Measurements from ENCODE around the gene SLC22A17. TPM values are rescaled to one million over a fixed set of nuclear protein-coding genes. Genes with fewer than 3 reads are reported as not detected.

The SLC22A17 gene
- polyA plus RNA-seq, 1 donor (not counting 4 experiments of a cell fraction or from before 2014, with no cell fraction given): 0.76 TPM

DNA sequence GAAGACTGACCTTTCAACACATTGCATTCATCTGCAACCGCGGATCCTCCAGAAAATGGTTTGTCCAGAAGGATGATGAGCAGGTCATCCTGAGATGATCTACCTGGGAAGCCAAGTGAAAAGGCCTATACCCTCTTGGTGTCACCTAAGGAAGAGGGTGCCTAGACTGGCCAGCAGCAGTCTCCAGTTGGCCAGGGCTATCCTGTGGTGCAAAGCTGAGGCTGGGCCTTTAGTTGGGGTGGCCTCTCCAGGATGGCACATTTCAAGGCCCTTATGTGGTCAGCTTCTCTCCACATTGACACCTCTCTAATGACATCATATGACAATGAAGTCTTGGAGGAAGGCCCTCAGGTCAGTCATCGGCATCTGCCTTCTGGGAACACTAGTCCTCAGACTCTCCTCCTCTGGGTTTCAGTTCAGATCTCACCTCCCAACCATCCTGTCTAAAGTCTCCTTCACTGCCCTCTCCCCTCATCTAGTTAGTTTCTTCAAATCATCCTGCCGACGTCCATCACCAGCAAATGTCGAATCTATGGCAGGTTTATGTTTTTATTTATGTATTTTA lies 3.3 kb upstream of the SLC22A17 start:
- Histone ChIP-seq H4K20me1 (ENCODE audit: control insufficient read depth, extremely low read depth, insufficient read depth, low read length) (no peaks in the 10 kb centered on the region), H3K4me3 (ENCODE audit: control insufficient read depth in 2 of 3, extremely low read depth in 1 of 3, insufficient read depth in 2 of 3, low read depth in 1 of 3, low read length in 3 of 3) (no peak overlapping the region), H3K4me2 (ENCODE audit: control insufficient read depth, extremely low read depth, insufficient read depth, low read depth, low read length) (no peak overlapping the region), H3K79me2 (ENCODE audit: control insufficient read depth, insufficient read depth, low read length) (no peaks in the 10 kb centered on the region), H3K9me1 (ENCODE audit: control insufficient read depth, extremely low read depth, insufficient read depth, low read length) (no peaks in the 10 kb centered on the region), H3K27me3 (ENCODE audit: control insufficient read depth, extremely low read depth, insufficient read depth, low read length) (peaks cover 19% of the 10 kb centered on the region), H2AFZ (ENCODE audit: control insufficient read depth, low read length) (no peak overlapping the region), H3K9me3 (ENCODE audit: control insufficient read depth, low read depth, low read length) (no peaks in the 10 kb centered on the region), H3K27ac (ENCODE audit: control insufficient read depth, insufficient read depth, low read length) (no peak overlapping the region), H3K9ac (ENCODE audit: control insufficient read depth, extremely low read depth, insufficient read depth, low read length) (no peak overlapping the region), H3K4me1 (ENCODE audit: control insufficient read depth, extremely low read depth, insufficient read depth, low read length) (peaks cover 3% of the 10 kb centered on the region), H3K36me3 (ENCODE audit: control insufficient read depth in 2 of 2, extremely low read depth in 1 of 2, insufficient read depth in 2 of 2, low read length in 2 of 2) (peaks cover 0 to 2% of the 10 kb centered on the region in 2 experiments)
- no peak for TF ChIP-seq CTCF (optimal IDR thresholded peaks at IDR 0.05 in 1 of 3, IDR thresholded peaks at IDR 0.05 in 1 of 3, conservative IDR thresholded peaks at IDR 0.05 in 1 of 3; ENCODE audit: extremely low read depth in 1 of 3, insufficient read depth in 2 of 3, low read length in 3 of 3)
- TF ChIP-seq EZH2 (IDR thresholded peaks at IDR 0.05; ENCODE audit: low read length): no peak
- dilution Hi-C loops (cut with MboI; ENCODE audit: extremely low pct_ligation_motif_present, low sequenced_read_pairs): no loop called here
- DNase-seq (ENCODE audit: low read depth, low spot score) (no peak), FAIRE-seq (no peak)

GRCh38 chr14:23354990-23355389 lies 2.3 kb upstream of the SLC22A17 start:
- FAIRE-seq (no peak), DNase-seq (ENCODE audit: low read depth, low spot score) (no peak)
- Histone ChIP-seq H3K9ac (ENCODE audit: control insufficient read depth, extremely low read depth, insufficient read depth, low read length) (no peak overlapping the region), H3K4me3 (ENCODE audit: control insufficient read depth in 2 of 3, extremely low read depth in 1 of 3, insufficient read depth in 2 of 3, low read depth in 1 of 3, low read length in 3 of 3) (no peak overlapping the region), H3K27ac (ENCODE audit: control insufficient read depth, insufficient read depth, low read length) (no peak overlapping the region), H3K36me3 (ENCODE audit: control insufficient read depth in 2 of 2, extremely low read depth in 1 of 2, insufficient read depth in 2 of 2, low read length in 2 of 2) (peaks cover 0 to 2% of the 10 kb centered on the region in 2 experiments), H3K9me3 (ENCODE audit: control insufficient read depth, low read depth, low read length) (no peaks in the 10 kb centered on the region), H3K4me2 (ENCODE audit: control insufficient read depth, extremely low read depth, insufficient read depth, low read depth, low read length) (no peak overlapping the region), H2AFZ (ENCODE audit: control insufficient read depth, low read length) (no peak overlapping the region), H4K20me1 (ENCODE audit: control insufficient read depth, extremely low read depth, insufficient read depth, low read length) (no peaks in the 10 kb centered on the region), H3K27me3 (ENCODE audit: control insufficient read depth, extremely low read depth, insufficient read depth, low read length) (peaks cover 20% of the 10 kb centered on the region), H3K4me1 (ENCODE audit: control insufficient read depth, extremely low read depth, insufficient read depth, low read length) (peaks cover 3% of the 10 kb centered on the region), H3K79me2 (ENCODE audit: control insufficient read depth, insufficient read depth, low read length) (no peaks in the 10 kb centered on the region), H3K9me1 (ENCODE audit: control insufficient read depth, extremely low read depth, insufficient read depth, low read length) (no peaks in the 10 kb centered on the region)
- dilution Hi-C loops (cut with MboI; ENCODE audit: extremely low pct_ligation_motif_present, low sequenced_read_pairs): no loop called here
- TF ChIP-seq CTCF (optimal IDR thresholded peaks at IDR 0.05 in 1 of 3, IDR thresholded peaks at IDR 0.05 in 1 of 3, conservative IDR thresholded peaks at IDR 0.05 in 1 of 3; ENCODE audit: extremely low read depth in 1 of 3, insufficient read depth in 2 of 3, low read length in 3 of 3): no peak
- no peak for TF ChIP-seq EZH2 (IDR thresholded peaks at IDR 0.05; ENCODE audit: low read length)
